ENCODE measurements around the gene TRMT11. TPM values are rescaled to one million over a fixed set of nuclear protein-coding genes. Genes with fewer than 3 reads are reported as not detected.
A peak's percentile ranks its signal among the peaks of the same experiment; 100 is the strongest.

Gene TRMT11
- total and polyA plus RNA-seq, 4 donors = 13.9 to 34.3 (median 26.7) TPM

GRCh38 chr6:125983246-125983945 is 2.9 kb upstream of the TRMT11 start:
- no peak overlapping the region for H3K27ac ChIP-seq (ENCODE audit: low read depth in 1 of 2, low read length in 2 of 2)
- H3K4me3 ChIP-seq (ENCODE audit: low read length in 2 of 2) = no peak overlapping the region
- intact Hi-C loops (cut with DNase I) = no loop called here
- no peak for DNase-seq
- peaks cover 0 to 5% of the 10 kb centered on the region in 2 donors for H3K4me1 ChIP-seq (ENCODE audit: control insufficient read depth in 1 of 2, insufficient read depth in 2 of 2, low read length in 2 of 2)
- H3K36me3 ChIP-seq (ENCODE audit: control insufficient read depth in 1 of 2, insufficient read depth in 2 of 2, low read length in 1 of 2) = no peaks in the 10 kb centered on the region
- no peaks in the 10 kb centered on the region for H3K9me3 ChIP-seq (ENCODE audit: control insufficient read depth, low read length)
- no peaks in the 10 kb centered on the region for H3K27me3 ChIP-seq (ENCODE audit: control insufficient read depth in 1 of 2, insufficient read depth in 2 of 2, low read length in 1 of 2)
- ATAC-seq (ENCODE audit: low FRiP score) = no peak
- 60 to 74% methylated on average over 4 of the region's 4 CpGs for WGBS, 2 donors

- intact Hi-C loops (cut with DNase I) = no loop called here
- no peak for DNase-seq
- Histone ChIP-seq H3K9me3 (ENCODE audit: control insufficient read depth, low read length) (no peaks in the 10 kb centered on the region), H3K4me1 (ENCODE audit: control insufficient read depth in 1 of 2, insufficient read depth in 2 of 2, low read length in 2 of 2) (peaks cover 2 to 5% of the 10 kb centered on the region in 2 donors), H3K4me3 (ENCODE audit: low read length in 2 of 2) (no peak overlapping the region), H3K36me3 (ENCODE audit: control insufficient read depth in 1 of 2, insufficient read depth in 2 of 2, low read length in 1 of 2) (no peaks in the 10 kb centered on the region), H3K27ac (ENCODE audit: low read depth in 1 of 2, low read length in 2 of 2) (no peak overlapping the region), H3K27me3 (ENCODE audit: control insufficient read depth in 1 of 2, insufficient read depth in 2 of 2, low read length in 1 of 2) (no peaks in the 10 kb centered on the region)
- ATAC-seq (ENCODE audit: low FRiP score) = no peak
- WGBS, 2 donors = 85 to 86% methylated on average over 2 of the region's 2 CpGs
Measured at GRCh38 chr6:125984311-125984710, 2.0 kb upstream of the TRMT11 start.

- Histone ChIP-seq H3K4me3 (ENCODE audit: low read length in 2 of 2) (peak overlapping the region in 1 of 2 donors; percentile 92), H3K27ac (ENCODE audit: low read depth in 1 of 2, low read length in 2 of 2) (no peak overlapping the region), H3K4me1 (ENCODE audit: control insufficient read depth in 1 of 2, insufficient read depth in 2 of 2, low read length in 2 of 2) (peaks cover 4 to 5% of the 10 kb centered on the region in 2 donors), H3K27me3 (ENCODE audit: control insufficient read depth in 1 of 2, insufficient read depth in 2 of 2, low read length in 1 of 2) (no peaks in the 10 kb centered on the region), H3K36me3 (ENCODE audit: control insufficient read depth in 1 of 2, insufficient read depth in 2 of 2, low read length in 1 of 2) (no peaks in the 10 kb centered on the region), H3K9me3 (ENCODE audit: control insufficient read depth, low read length) (no peaks in the 10 kb centered on the region)
- intact Hi-C loops (cut with DNase I) = no loop called here
- WGBS, 2 donors = 77 to 78% methylated on average over 4 of the region's 4 CpGs
- ATAC-seq (ENCODE audit: low FRiP score) = no peak
- DNase-seq = no peak
Measured at GRCh38 chr6:125985522-125985921, 818 bp upstream of the TRMT11 start.

- H3K9me3 ChIP-seq (ENCODE audit: control insufficient read depth, low read length) = no peaks in the 10 kb centered on the region
- DNase-seq = no peak
- H3K27ac ChIP-seq (ENCODE audit: low read depth in 1 of 2, low read length in 2 of 2) = peak overlapping the region in 1 of 2 donors; percentile 18
- peak overlapping the region; percentile 51 to 92 for H3K4me3 ChIP-seq (ENCODE audit: low read length in 2 of 2)
- WGBS, 2 donors = 2 to 3% methylated on average over 3 of the region's 3 CpGs
- intact Hi-C loops (cut with DNase I) = no loop called here
- peaks cover 4 to 5% of the 10 kb centered on the region in 2 donors for H3K4me1 ChIP-seq (ENCODE audit: control insufficient read depth in 1 of 2, insufficient read depth in 2 of 2, low read length in 2 of 2)
- no peaks in the 10 kb centered on the region for H3K27me3 ChIP-seq (ENCODE audit: control insufficient read depth in 1 of 2, insufficient read depth in 2 of 2, low read length in 1 of 2)
- ATAC-seq (ENCODE audit: low FRiP score) = no peak
- no peaks in the 10 kb centered on the region for H3K36me3 ChIP-seq (ENCODE audit: control insufficient read depth in 1 of 2, insufficient read depth in 2 of 2, low read length in 1 of 2)
Measured at GRCh38 chr6:125985979-125986300, 400 bp upstream of the TRMT11 start.

- WGBS, 2 donors = 15 to 18% methylated on average over 10 of the region's 10 CpGs
- no peaks in the 10 kb centered on the region for H3K27me3 ChIP-seq (ENCODE audit: control insufficient read depth in 1 of 2, insufficient read depth in 2 of 2, low read length in 1 of 2)
- no peaks in the 10 kb centered on the region for H3K9me3 ChIP-seq (ENCODE audit: control insufficient read depth, low read length)
- no peak for ATAC-seq (ENCODE audit: low FRiP score)
- no peak for DNase-seq
- H3K4me3 ChIP-seq (ENCODE audit: low read length in 2 of 2) = peak overlapping the region; percentile 51 to 92
- intact Hi-C loops (cut with DNase I) = no loop called here
- no peaks in the 10 kb centered on the region for H3K36me3 ChIP-seq (ENCODE audit: control insufficient read depth in 1 of 2, insufficient read depth in 2 of 2, low read length in 1 of 2)
- H3K4me1 ChIP-seq (ENCODE audit: control insufficient read depth in 1 of 2, insufficient read depth in 2 of 2, low read length in 2 of 2) = peaks cover 4 to 5% of the 10 kb centered on the region in 2 donors
- H3K27ac ChIP-seq (ENCODE audit: low read depth in 1 of 2, low read length in 2 of 2) = peak overlapping the region; percentile 2 to 18
Measured at GRCh38 chr6:125987026-125987617, 782 bp downstream of the TRMT11 start.

DNA sequence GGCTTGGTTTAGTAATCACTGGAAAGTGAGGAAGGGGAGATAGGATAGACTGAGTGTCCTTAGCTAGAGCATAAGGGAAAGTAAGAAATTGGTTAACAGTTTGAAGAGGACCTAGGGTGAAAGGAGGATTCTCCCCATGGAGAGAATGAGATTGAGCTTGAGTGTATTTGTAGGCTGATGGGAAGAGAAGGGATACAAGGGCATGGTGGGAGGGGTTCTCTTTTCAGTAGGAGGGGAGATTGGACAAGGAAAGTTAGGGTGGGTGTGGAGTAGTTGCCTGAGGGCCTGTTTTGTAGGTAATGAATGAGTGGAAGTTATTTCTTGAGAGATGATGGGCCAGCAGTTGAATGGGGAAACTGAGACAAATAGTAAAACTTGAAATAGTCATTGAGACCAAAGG is 1.9 kb downstream of the TRMT11 start:
- Histone ChIP-seq H3K36me3 (ENCODE audit: control insufficient read depth in 1 of 2, insufficient read depth in 2 of 2, low read length in 1 of 2) (no peaks in the 10 kb centered on the region), H3K4me1 (ENCODE audit: control insufficient read depth in 1 of 2, insufficient read depth in 2 of 2, low read length in 2 of 2) (peaks cover 4 to 5% of the 10 kb centered on the region in 2 donors), H3K27ac (ENCODE audit: low read depth in 1 of 2, low read length in 2 of 2) (no peak overlapping the region), H3K4me3 (ENCODE audit: low read length in 2 of 2) (no peak overlapping the region), H3K27me3 (ENCODE audit: control insufficient read depth in 1 of 2, insufficient read depth in 2 of 2, low read length in 1 of 2) (no peaks in the 10 kb centered on the region), H3K9me3 (ENCODE audit: control insufficient read depth, low read length) (no peaks in the 10 kb centered on the region)
- intact Hi-C loops (cut with DNase I) = no loop called here
- DNase-seq (no peak), ATAC-seq (ENCODE audit: low FRiP score) (no peak)

GRCh38 chr6:125989631-125990030 is 3.3 kb downstream of the TRMT11 start:
- WGBS, 2 donors = 55 to 61% methylated on average over 3 of the region's 3 CpGs
- no peak for ATAC-seq (ENCODE audit: low FRiP score)
- Histone ChIP-seq H3K36me3 (ENCODE audit: control insufficient read depth in 1 of 2, insufficient read depth in 2 of 2, low read length in 1 of 2) (no peaks in the 10 kb centered on the region), H3K27me3 (ENCODE audit: control insufficient read depth in 1 of 2, insufficient read depth in 2 of 2, low read length in 1 of 2) (no peaks in the 10 kb centered on the region), H3K27ac (ENCODE audit: low read depth in 1 of 2, low read length in 2 of 2) (no peak overlapping the region), H3K9me3 (ENCODE audit: control insufficient read depth, low read length) (no peaks in the 10 kb centered on the region), H3K4me3 (ENCODE audit: low read length in 2 of 2) (no peak overlapping the region), H3K4me1 (ENCODE audit: control insufficient read depth in 1 of 2, insufficient read depth in 2 of 2, low read length in 2 of 2) (peaks cover 4 to 5% of the 10 kb centered on the region in 2 donors)
- no peak for DNase-seq
- intact Hi-C loops (cut with DNase I) = no loop called here

DNA sequence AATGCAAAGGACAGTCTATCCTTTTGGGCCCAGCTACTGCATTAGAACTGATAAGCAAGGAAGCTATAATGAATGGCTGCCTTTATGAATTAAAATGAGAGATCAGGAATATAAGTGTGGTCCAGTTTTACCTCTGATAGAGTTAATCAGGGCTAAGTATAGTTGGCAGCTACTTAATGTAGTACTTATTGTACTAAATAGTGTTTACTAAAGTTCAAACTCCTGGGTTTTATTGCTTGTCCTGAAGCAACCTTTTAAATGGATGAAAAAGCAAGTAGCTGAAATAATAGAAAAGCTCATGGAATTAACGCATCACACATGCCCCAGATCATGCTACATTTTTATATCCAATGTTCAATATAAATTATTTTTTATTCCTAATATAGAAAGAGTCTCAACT is 5.3 kb downstream of the TRMT11 start:
- no peak for DNase-seq
- Histone ChIP-seq H3K4me1 (ENCODE audit: control insufficient read depth in 1 of 2, insufficient read depth in 2 of 2, low read length in 2 of 2) (peaks cover 4 to 5% of the 10 kb centered on the region in 2 donors), H3K4me3 (ENCODE audit: low read length in 2 of 2) (no peak overlapping the region), H3K27ac (ENCODE audit: low read depth in 1 of 2, low read length in 2 of 2) (no peak overlapping the region), H3K36me3 (ENCODE audit: control insufficient read depth in 1 of 2, insufficient read depth in 2 of 2, low read length in 1 of 2) (no peaks in the 10 kb centered on the region), H3K27me3 (ENCODE audit: control insufficient read depth in 1 of 2, insufficient read depth in 2 of 2, low read length in 1 of 2) (no peaks in the 10 kb centered on the region), H3K9me3 (ENCODE audit: control insufficient read depth, low read length) (no peaks in the 10 kb centered on the region)
- ATAC-seq (ENCODE audit: low FRiP score) = no peak
- WGBS, 2 donors = 75 to 81% methylated on average over 1 of the region's 1 CpG
- intact Hi-C loops (cut with DNase I) = no loop called here

Measured in aorta (tissue), 5 donors.